Measurements from ENCODE around the gene TPRKB.

GRCh38 chr2:73772819-73773218, 35.7 kb upstream of the TPRKB start:
- no peak for TF ChIP-seq CTCF (IDR thresholded peaks at IDR 0.05)
- TF ChIP-seq EZH2phosphoT487 (IDR thresholded peaks at IDR 0.05), result no peak
- TF ChIP-seq EZH2 (IDR thresholded peaks at IDR 0.05), result no peak
